ENCODE results near the gene EPHB1.

The EPHB1 gene

DNA sequence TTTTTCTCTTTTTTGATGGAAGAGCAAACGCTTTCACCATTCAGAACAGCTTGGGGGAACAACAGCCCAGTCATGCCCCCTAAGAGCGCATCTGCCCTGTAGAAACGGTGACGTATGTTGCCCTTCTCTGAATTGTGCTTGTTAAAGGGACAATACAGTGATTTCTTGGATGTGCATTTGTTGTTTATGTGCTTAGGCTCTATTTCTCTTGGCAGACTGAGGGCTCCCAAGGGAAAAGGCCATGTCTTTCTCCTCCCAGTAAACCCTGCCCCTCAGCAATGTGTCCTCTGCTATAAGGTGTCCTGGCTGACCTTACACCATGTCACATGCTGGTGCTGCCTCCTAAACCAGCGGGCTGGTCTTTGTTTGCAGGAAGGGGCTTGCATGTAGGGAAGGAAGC is 346.1 kb downstream of the EPHB1 start:
- no peak for DNase-seq (ENCODE audit: low read depth)
- TF ChIP-seq, protein P1, sequence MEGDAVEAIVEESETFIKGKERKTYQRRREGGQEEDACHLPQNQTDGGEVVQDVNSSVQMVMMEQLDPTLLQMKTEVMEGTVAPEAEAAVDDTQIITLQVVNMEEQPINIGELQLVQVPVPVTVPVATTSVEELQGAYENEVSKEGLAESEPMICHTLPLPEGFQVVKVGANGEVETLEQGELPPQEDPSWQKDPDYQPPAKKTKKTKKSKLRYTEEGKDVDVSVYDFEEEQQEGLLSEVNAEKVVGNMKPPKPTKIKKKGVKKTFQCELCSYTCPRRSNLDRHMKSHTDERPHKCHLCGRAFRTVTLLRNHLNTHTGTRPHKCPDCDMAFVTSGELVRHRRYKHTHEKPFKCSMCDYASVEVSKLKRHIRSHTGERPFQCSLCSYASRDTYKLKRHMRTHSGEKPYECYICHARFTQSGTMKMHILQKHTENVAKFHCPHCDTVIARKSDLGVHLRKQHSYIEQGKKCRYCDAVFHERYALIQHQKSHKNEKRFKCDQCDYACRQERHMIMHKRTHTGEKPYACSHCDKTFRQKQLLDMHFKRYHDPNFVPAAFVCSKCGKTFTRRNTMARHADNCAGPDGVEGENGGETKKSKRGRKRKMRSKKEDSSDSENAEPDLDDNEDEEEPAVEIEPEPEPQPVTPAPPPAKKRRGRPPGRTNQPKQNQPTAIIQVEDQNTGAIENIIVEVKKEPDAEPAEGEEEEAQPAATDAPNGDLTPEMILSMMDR (conservative IDR thresholded peaks at IDR 0.05; ENCODE audit: control insufficient read depth, insufficient read depth, low read depth, low read length): no peak
- no peak overlapping the region for H3K4me3 ChIP-seq (ENCODE audit: control insufficient read depth, low read depth, low read length)

DNA sequence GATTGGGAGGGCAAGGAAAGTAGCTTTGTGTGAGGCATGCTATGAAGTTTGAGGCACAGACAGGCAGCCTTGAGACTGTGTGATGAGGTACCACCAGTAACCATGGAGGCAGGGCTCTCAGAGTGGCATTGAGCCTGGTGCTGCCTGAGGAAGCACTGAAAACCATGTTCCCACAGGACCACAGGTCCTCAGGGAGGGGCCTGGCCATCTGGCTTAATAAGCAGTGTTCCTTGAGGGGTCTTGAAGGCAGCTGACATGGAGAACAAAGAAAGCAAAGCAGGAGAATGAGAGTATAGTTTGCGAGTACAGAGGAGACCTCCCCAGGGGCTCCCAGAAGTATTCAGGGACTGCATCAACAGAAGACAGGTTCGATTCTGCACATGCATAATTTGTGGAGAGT is 346.6 kb downstream of the EPHB1 start:
- TF ChIP-seq, protein P1 (conservative IDR thresholded peaks at IDR 0.05; ENCODE audit: control insufficient read depth, insufficient read depth, low read depth, low read length): no peak
- no peak for DNase-seq (ENCODE audit: low read depth)
- H3K4me3 ChIP-seq (ENCODE audit: control insufficient read depth, low read depth, low read length): no peak overlapping the region

DNA sequence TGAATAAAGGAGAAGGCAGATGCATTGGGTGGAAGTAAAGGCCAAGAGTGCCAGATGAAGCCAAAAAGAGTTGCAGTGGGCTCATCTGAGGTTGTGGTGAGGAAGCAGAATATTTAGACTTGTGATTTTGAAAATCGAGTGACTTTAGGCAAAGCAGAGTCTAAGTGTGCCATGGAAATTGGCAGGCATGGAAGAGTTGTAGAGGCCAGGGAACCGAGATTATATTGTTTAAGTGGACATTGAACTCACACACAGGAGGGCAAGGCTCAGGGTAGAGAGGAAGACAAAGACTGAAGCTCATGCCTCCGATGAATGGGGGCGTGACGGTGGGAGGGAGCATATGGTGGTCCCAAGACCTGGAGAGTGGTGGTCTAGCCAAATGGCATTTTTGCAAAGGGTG is 347.5 kb downstream of the EPHB1 start:
- DNase-seq (ENCODE audit: low read depth): no peak
- TF ChIP-seq, protein P1 (conservative IDR thresholded peaks at IDR 0.05; ENCODE audit: control insufficient read depth, insufficient read depth, low read depth, low read length): no peak
- no peak overlapping the region for H3K4me3 ChIP-seq (ENCODE audit: control insufficient read depth, low read depth, low read length)

GRCh38 chr3:135143474-135143873 is 348.4 kb downstream of the EPHB1 start:
- no peak overlapping the region for H3K4me3 ChIP-seq (ENCODE audit: control insufficient read depth, low read depth, low read length)
- TF ChIP-seq, protein P1 (conservative IDR thresholded peaks at IDR 0.05; ENCODE audit: control insufficient read depth, insufficient read depth, low read depth, low read length): no peak
- no peak for DNase-seq (ENCODE audit: low read depth)

DNA sequence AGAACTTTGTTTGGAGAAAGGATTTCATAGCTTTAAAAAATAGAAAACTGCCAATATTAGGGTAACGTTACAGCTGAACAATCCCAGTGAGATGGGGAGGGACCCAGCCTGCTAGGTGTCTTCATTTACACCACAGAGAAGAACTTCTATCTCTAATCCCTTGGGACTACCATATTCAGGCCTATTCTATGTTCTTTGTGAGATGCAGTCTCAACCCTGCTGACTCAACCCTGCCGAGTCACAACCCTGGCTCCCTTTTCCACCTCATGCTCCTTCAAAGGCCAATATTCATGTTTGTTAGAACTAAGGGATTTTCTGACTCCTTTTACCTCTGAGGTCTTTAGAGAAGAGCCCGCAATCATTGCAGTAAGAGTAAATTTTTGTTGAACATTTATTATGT is 350.5 kb downstream of the EPHB1 start:
- DNase-seq (ENCODE audit: low read depth): peak; percentile 53
- no peak overlapping the region for H3K4me3 ChIP-seq (ENCODE audit: control insufficient read depth, low read depth, low read length)
- TF ChIP-seq, protein P1 (conservative IDR thresholded peaks at IDR 0.05; ENCODE audit: control insufficient read depth, insufficient read depth, low read depth, low read length): no peak

GRCh38 chr3:135147657-135148056 is 352.6 kb downstream of the EPHB1 start:
- TF ChIP-seq, protein P1 (conservative IDR thresholded peaks at IDR 0.05; ENCODE audit: control insufficient read depth, insufficient read depth, low read depth, low read length): no peak
- no peak overlapping the region for H3K4me3 ChIP-seq (ENCODE audit: control insufficient read depth, low read depth, low read length)
- no peak for DNase-seq (ENCODE audit: low read depth)

- peak; percentile 40 for DNase-seq (ENCODE audit: low read depth)
- no peak overlapping the region for H3K4me3 ChIP-seq (ENCODE audit: control insufficient read depth, low read depth, low read length)
- TF ChIP-seq, protein P1 (conservative IDR thresholded peaks at IDR 0.05; ENCODE audit: control insufficient read depth, insufficient read depth, low read depth, low read length): no peak
Observed at GRCh38 chr3:135148398-135149020, 353.4 kb downstream of the EPHB1 start.

Data from fibroblast of mammary gland (primary cell).